Hindlimb muscle (tissue), 1 donor: ENCODE data around the gene CHRNB4. TPM values are rescaled to one million over a fixed set of nuclear protein-coding genes. Genes with fewer than 3 reads are reported as not detected.
"Not testable (repeated sequence)": the region's sequence is repeated elsewhere in the genome, so short reads cannot be mapped to it uniquely, and the experiment has no call there.

Experiments
- DNase-seq: peaks from one replicate; pipeline ENCODE4 v3.0.0-alpha.2; 2013
- polyA plus RNA-seq: library from polyadenylated mRNA; unstranded; fragments of 120-200 nt; gene quantifications from one replicate; pipeline ENCODE4 v1.2.1, GENCODE V29; 2013; ENCODE audit not compliant: insufficient read length

Gene CHRNB4
- polyA plus RNA-seq = 0.30 TPM

- peak; percentile 24 for DNase-seq
Measured at GRCh38 chr15:78641102-78641748, at the start of gene CHRNB4. Gene CHRNB4 (minus strand): TSS chr15:78641210. CDS start chr15:78641133, 77 bp downstream.

GRCh38 chr15:78689626-78690025, 48.6 kb upstream of the CHRNB4 start:
- no peak for DNase-seq

- no peak for DNase-seq
Measured at GRCh38 chr15:78685925-78686324, 44.9 kb upstream of the CHRNB4 start.

GRCh38 chr15:78685159-78685921, 44.3 kb upstream of the CHRNB4 start:
- peak; percentile 58 for DNase-seq

- no peak for DNase-seq
Measured at GRCh38 chr15:78684657-78685056, 43.6 kb upstream of the CHRNB4 start.

GRCh38 chr15:78683599-78683998, 42.6 kb upstream of the CHRNB4 start:
- DNase-seq = not testable (repeated sequence)

GRCh38 chr15:78682693-78683410, 41.8 kb upstream of the CHRNB4 start:
- no peak for DNase-seq

- DNase-seq = no peak
Measured at GRCh38 chr15:78682004-78682651, 41.1 kb upstream of the CHRNB4 start.

GRCh38 chr15:78681281-78682003, 40.4 kb upstream of the CHRNB4 start:
- DNase-seq = no peak

GRCh38 chr15:78680431-78681075, 39.5 kb upstream of the CHRNB4 start:
- no peak for DNase-seq

- no peak for DNase-seq
Measured at GRCh38 chr15:78679089-78679511, 38.1 kb upstream of the CHRNB4 start.

GRCh38 chr15:78676424-78677110, 35.6 kb upstream of the CHRNB4 start:
- DNase-seq = no peak

- DNase-seq = no peak
Measured at GRCh38 chr15:78675617-78676360, 34.8 kb upstream of the CHRNB4 start.

- no peak for DNase-seq
Measured at GRCh38 chr15:78675206-78675605, 34.2 kb upstream of the CHRNB4 start.

GRCh38 chr15:78673917-78674444, 33.0 kb upstream of the CHRNB4 start:
- DNase-seq = no peak

- DNase-seq = peak; percentile 26
Measured at GRCh38 chr15:78673476-78673875, 32.5 kb upstream of the CHRNB4 start.

GRCh38 chr15:78672285-78673014, 31.4 kb upstream of the CHRNB4 start:
- no peak for DNase-seq

GRCh38 chr15:78671626-78672211, 30.7 kb upstream of the CHRNB4 start:
- DNase-seq = peak; percentile 48

- no peak for DNase-seq
Measured at GRCh38 chr15:78668987-78669386, 28.0 kb upstream of the CHRNB4 start.
